Activated naive CD4-positive, alpha-beta T cell treated with anti-CD3 and anti-CD28 coated beads, Interleukin-2, amount 50 U/mL, for 24 hours (primary cell): ENCODE measurements around the gene C4B.
"Not testable (repeated sequence)": the region's sequence is repeated elsewhere in the genome, so short reads cannot be mapped to it uniquely, and the experiment has no call there.

Experiments
- H3K27ac Mint-ChIP-seq: one replicate; pipeline ENCODE4 v1.8.0; 2021; ENCODE audit warnings: mild to moderate bottlenecking, mixed read lengths
- H3K27me3 Mint-ChIP-seq: one replicate; pipeline ENCODE4 v1.8.0; 2021; ENCODE audit warnings: mixed read lengths
- H3K36me3 Mint-ChIP-seq: one replicate; pipeline ENCODE4 v1.8.0; 2021; ENCODE audit warnings: mixed read lengths
- H3K4me1 Mint-ChIP-seq: one replicate; pipeline ENCODE4 v1.8.0; 2021; ENCODE audit warnings: mixed read lengths
- H3K4me3 Mint-ChIP-seq: one replicate; pipeline ENCODE4 v1.8.0; 2021; ENCODE audit warnings: mild to moderate bottlenecking, mixed read lengths
- H3K9me3 Mint-ChIP-seq: one replicate; pipeline ENCODE4 v1.8.0; 2021; ENCODE audit warnings: mixed read lengths

The C4B gene

DNA sequence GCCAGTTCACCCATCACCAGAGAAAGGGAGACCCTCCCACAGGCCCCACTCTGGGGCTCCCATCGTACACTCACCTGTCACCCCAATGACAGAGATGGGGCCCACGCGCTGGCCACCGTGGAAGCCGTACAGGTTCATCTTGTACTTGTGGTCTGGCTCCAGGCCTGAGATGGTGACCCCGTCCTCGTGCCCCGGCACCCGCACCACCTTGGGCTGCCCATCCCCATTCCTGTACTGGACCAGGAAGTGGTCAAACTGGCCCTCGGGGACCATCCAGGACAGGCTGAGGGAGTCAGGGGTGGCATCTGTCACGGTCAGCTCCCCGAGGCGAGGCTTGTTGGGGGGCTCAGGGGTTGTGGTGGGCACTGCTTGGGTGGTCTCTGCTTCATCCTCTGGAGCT lies 38.7 kb downstream of the C4B start:
- H3K27ac Mint-ChIP-seq, H3K36me3 Mint-ChIP-seq, H3K4me1 Mint-ChIP-seq, H3K9me3 Mint-ChIP-seq, H3K27me3 Mint-ChIP-seq, H3K4me3 Mint-ChIP-seq: not testable (repeated sequence)

DNA sequence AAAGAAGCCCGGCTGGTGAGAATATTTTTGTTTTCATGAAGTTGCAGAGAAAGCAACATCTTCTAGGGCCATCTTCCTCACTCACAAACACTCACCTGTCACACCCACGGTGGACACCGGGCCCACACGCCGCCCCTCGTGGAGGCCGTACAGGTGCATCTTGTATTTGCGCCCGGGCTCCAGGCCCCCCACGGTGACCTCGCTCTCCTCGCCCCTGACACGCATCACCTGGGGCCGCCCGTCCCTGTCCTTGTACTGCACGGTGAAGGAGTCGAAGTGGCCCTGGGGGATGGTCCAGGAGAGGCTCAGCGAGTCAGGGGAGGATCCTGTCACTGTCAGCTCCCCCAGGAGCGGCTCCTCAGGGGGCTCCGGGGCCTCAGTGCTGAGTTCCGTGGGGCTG lies 41.2 kb downstream of the C4B start:
- not testable (repeated sequence) for H3K36me3 Mint-ChIP-seq, H3K4me3 Mint-ChIP-seq, H3K27ac Mint-ChIP-seq

DNA sequence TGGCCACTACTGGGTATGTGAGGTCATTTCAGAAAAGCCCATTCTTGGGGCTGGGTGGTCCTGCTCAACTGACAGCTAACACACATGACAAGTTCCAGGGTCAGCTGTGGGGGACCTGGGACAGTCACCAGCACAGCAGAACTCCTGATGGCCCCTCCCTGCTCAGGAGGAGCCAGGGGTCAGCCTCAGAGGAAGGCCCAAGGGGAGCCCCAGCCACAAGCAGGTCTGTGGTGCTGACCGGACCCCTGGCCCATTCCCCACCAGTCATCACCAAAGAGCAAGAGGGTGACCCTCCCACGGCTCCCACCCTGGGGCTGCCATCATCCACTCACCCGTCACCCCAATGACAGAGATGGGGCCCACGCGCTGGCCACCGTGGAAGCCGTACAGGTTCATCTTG lies 41.7 kb downstream of the C4B start:
- no peaks in the 10 kb centered on the region for H3K4me1 Mint-ChIP-seq
- peaks cover 1% of the 10 kb centered on the region for H3K36me3 Mint-ChIP-seq
- no peaks in the 10 kb centered on the region for H3K9me3 Mint-ChIP-seq
- H3K4me3 Mint-ChIP-seq = no peak overlapping the region
- H3K27ac Mint-ChIP-seq = no peak overlapping the region
- no peaks in the 10 kb centered on the region for H3K27me3 Mint-ChIP-seq

More for the DNA sequence above, 41.2 kb downstream of the C4B start:
- not testable (repeated sequence) for H3K9me3 Mint-ChIP-seq, H3K4me1 Mint-ChIP-seq, H3K27me3 Mint-ChIP-seq

DNA sequence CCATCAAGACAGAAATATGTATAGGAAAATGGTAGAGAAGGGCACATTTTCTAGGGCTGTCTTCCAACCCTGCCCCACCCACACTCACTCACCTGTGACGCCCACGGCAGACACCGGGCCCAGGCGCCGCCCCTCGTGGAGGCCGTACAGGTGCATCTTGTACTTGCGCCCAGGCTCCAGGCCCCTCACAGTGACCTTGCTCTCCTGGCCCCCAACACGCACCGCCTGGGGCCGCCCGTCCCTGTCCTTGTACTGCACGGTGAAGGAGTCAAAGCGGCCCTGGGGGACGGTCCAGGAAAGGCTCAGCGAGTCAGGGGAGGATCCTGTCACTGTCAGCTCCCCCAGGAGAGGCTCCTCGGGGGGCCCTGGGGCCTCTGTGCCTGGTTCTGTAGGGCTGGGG lies 43.4 kb downstream of the C4B start:
- no peaks in the 10 kb centered on the region for H3K4me1 Mint-ChIP-seq
- H3K4me3 Mint-ChIP-seq = no peak overlapping the region
- no peaks in the 10 kb centered on the region for H3K27me3 Mint-ChIP-seq
- no peaks in the 10 kb centered on the region for H3K9me3 Mint-ChIP-seq
- H3K27ac Mint-ChIP-seq = no peak overlapping the region
- H3K36me3 Mint-ChIP-seq = no peaks in the 10 kb centered on the region

DNA sequence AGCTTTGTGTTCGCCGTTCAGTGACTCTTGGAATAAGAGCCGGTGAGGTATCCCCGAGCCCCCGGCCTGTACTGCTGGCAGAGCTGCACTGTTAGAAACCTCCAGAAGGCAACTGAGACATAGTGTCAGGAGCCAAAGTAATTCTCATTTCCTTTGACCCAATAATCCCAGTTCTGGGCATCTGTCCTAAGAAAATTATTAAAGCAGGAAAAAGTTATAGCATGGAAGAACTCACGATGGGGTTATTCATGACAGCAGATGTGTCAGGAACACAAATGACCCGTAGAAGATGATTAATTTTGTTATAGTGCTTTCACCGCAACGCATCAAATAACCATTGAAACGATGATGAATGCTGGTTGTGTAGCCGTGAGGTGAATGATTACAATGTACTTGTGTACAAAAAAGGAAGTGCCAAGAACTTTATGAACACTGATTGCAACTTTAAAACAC lies 43.9 kb downstream of the C4B start:
- H3K27me3 Mint-ChIP-seq = no peaks in the 10 kb centered on the region
- H3K4me1 Mint-ChIP-seq = no peaks in the 10 kb centered on the region
- H3K9me3 Mint-ChIP-seq = no peaks in the 10 kb centered on the region
- H3K27ac Mint-ChIP-seq = no peak overlapping the region
- H3K36me3 Mint-ChIP-seq = no peaks in the 10 kb centered on the region
- H3K4me3 Mint-ChIP-seq = no peak overlapping the region

DNA sequence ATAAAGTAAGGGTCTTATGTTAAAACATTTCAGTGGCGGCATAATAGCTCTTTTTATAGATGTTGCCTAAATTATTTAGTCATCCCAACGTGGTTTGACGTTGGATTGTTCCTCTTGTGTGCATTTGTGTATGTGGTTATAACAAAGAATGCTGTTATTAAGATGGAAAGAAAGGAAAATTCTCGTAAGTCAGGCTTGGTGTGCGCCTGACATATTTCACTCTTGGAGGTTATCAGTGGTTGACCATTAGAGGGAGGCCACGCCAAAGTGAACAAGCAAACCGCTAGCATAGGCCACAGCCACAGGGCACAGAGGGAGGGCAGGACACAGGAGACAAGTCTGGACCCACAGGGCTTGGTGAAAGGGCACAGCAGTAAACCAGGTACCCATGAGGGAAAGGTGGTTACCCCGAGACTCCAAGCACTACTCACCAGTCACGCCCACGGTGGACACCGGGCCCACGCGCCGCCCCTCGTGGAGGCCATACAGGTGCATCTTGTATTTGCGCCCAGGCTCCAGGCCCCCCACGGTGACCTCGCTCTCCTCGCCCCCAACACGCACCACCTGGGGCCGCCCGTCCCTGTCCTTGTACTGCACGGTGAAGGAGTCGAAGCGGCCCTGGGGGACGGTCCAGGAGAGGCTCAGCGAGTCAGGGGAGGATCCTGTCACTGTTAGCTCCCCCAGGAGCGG lies 46.5 kb downstream of the C4B start:
- H3K9me3 Mint-ChIP-seq = no peaks in the 10 kb centered on the region
- H3K4me1 Mint-ChIP-seq = no peaks in the 10 kb centered on the region
- no peaks in the 10 kb centered on the region for H3K27me3 Mint-ChIP-seq
- no peak overlapping the region for H3K4me3 Mint-ChIP-seq
- H3K27ac Mint-ChIP-seq = no peak overlapping the region
- no peaks in the 10 kb centered on the region for H3K36me3 Mint-ChIP-seq

DNA sequence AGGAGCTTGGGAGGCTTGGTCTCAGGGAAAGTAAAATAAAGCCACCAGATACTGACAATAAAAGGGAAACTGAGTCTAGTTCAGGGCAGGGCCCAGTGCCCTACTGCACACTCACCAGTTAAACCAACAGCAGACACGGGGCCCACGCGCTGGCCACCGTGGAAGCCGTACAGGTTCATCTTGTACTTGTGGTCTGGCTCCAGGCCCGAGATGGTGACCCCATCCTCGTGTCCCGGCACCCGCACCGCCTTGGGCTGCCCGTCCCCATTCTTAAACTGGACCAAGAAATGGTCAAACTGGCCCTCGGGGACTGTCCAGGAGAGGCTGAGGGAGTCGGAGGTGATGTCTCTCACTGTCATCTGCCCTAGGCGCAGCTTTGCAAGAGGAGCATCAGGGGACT lies 50.1 kb downstream of the C4B start:
- H3K36me3 Mint-ChIP-seq = no peaks in the 10 kb centered on the region
- H3K4me3 Mint-ChIP-seq = no peak overlapping the region
- H3K9me3 Mint-ChIP-seq = no peaks in the 10 kb centered on the region
- no peaks in the 10 kb centered on the region for H3K4me1 Mint-ChIP-seq
- H3K27me3 Mint-ChIP-seq = no peaks in the 10 kb centered on the region
- no peak overlapping the region for H3K27ac Mint-ChIP-seq

DNA sequence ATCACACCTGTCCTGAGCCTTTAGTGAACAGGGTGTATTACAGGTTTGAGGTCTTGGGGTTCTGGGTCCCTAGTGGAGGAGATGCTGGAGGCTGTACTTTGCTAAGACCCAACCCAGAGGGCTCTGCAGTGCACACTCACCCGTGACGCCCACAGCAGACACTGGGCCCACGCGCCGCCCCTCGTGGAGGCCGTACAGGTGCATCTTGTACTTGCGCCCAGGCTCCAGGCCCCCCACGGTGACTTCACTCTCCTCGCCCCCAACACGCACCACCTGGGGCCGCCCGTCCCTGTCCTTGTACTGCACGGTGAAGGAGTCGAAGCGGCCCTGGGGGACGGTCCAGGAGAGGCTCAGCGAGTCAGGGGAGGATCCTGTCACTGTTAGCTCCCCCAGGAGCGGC lies 52.9 kb downstream of the C4B start:
- H3K9me3 Mint-ChIP-seq, H3K36me3 Mint-ChIP-seq, H3K4me1 Mint-ChIP-seq, H3K27ac Mint-ChIP-seq, H3K4me3 Mint-ChIP-seq, H3K27me3 Mint-ChIP-seq: not testable (repeated sequence)

DNA sequence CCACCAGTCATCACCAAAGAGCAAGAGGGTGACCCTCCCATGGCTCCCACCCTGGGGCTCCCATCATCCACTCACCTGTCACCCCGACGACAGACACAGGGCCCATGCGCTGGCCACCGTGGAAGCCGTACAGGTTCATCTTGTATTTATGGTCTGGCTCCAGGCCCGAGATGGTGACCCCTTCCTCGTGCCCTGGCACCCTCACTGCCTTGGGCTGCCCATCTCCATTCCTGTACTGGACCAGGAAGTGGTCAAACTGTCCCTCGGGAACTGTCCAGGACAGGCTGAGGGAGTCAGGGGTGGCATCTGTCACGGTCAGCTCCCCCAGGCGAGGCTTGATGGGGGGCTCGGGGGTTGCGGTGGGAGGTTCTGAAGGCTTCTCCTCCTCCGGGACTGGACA lies 53.7 kb downstream of the C4B start:
- H3K27me3 Mint-ChIP-seq, H3K36me3 Mint-ChIP-seq, H3K9me3 Mint-ChIP-seq, H3K4me1 Mint-ChIP-seq, H3K27ac Mint-ChIP-seq, H3K4me3 Mint-ChIP-seq: not testable (repeated sequence)

DNA sequence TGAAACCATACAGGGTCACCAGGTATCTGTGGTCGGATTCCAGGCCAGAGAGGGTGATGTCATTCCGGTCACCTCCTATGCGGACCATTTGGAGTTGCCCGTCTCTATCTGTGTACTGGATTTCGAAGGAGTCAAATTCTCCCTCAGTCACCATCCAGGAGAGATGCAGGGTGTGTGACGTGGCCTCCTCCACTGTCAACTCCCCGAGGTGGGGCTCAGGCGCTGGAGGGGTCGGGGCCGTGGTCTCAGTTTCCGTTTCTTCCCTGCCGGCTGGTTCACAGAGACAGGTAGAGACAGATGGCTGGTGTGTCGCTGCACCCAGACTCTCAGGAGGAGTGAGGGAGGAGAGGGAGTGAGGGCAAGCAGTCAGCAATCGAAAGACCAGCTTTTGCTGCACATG lies 54.3 kb downstream of the C4B start:
- no peak overlapping the region for H3K27ac Mint-ChIP-seq
- H3K36me3 Mint-ChIP-seq = no peaks in the 10 kb centered on the region
- no peak overlapping the region for H3K4me3 Mint-ChIP-seq
- no peaks in the 10 kb centered on the region for H3K9me3 Mint-ChIP-seq
- H3K27me3 Mint-ChIP-seq = no peaks in the 10 kb centered on the region
- H3K4me1 Mint-ChIP-seq = no peaks in the 10 kb centered on the region

DNA sequence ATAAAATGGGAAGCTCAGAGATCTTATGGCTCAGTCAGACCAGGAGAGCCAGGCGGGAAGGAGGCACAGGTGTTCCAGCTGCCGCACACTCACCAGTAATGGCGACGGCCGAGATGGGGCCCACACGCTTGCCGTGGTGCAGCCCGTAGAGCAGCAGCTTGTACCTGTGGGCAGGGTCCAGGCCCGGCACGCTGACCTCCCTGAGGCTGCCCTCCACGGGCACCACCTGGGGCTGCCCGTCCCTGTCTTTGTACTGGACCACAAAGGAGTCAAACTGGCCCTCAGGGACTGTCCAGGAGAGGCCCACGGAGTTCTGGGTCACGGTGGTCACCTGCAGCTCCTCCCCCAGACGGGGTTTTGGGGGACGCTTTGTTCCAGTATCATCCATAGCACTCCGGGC lies 54.9 kb downstream of the C4B start:
- Mint-ChIP-seq H3K36me3 (no peaks in the 10 kb centered on the region), H3K27me3 (no peaks in the 10 kb centered on the region), H3K27ac (no peak overlapping the region)

DNA sequence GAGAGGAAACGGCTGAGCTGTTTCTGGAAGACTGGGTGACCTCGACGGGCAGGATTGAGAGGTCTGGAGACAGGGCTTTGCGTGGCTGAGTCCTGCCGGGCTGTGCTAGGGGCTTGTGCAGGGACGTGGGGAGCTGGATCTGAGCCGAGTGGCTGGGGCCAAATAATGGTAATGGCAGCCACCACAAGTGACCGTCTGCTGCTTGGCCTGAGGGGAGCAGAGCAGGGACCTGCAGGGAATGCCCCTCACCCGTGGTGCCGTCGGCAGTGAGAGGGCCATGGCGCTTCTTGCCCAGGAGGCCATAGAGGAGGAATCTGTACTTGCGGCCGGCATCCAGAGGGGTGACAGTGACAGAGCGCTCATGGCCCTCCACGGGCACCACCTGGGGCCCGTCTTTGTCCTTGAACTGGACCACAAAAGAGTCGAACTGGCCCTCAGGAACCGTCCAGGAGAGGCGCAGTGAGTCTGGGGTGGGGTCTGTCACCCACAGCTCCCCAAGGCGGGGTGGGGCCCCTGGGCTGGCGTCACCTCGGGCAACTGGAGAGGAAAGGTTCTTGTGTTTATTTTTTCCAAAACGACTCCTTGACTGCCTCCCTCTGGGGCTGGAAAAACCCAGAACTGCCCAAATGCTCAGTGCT lies 55.4 kb downstream of the C4B start:
- Mint-ChIP-seq H3K9me3 (no peaks in the 10 kb centered on the region), H3K36me3 (no peaks in the 10 kb centered on the region), H3K4me3 (no peak overlapping the region), H3K27ac (no peak overlapping the region), H3K27me3 (no peaks in the 10 kb centered on the region), H3K4me1 (no peaks in the 10 kb centered on the region)

More for the DNA sequence above, 54.9 kb downstream of the C4B start:
- Mint-ChIP-seq H3K9me3 (no peaks in the 10 kb centered on the region), H3K4me1 (no peaks in the 10 kb centered on the region), H3K4me3 (no peak overlapping the region)

DNA sequence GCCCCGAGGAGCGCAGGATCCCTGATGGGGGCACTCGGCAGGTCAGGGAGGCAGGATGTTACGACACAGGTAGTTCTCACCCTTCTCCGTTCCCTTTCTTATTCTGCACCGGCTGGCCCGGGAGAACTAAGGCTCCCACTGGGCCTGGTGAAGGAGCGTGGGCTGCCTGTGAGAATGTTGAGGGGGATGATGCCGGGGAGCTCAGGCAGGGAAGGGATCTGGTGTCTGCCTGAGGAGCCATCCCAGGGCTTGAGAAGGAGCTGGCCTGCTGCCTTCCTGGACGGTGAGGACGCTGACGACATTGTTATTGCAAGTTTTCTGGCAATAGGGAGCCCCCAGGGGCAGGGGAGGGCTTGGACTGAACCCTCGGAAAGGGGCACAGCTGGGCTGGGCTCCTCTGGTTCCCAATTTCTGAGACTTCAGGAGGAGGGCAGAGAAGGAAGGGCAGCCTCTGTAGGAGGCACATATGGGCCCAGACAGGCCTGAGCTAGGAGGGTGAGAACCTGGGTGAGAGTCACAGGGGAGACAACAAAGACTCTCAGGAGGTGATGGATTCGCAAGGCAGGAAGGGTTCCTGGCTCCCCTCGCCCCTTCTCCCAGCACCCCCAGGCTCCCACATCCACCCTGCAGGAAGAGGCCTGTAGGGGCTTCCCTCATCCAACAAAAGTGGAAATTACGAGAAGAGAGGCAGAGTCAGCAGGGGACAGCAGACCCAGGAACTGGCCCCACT lies 56.4 kb downstream of the C4B start:
- Mint-ChIP-seq H3K4me1 (no peaks in the 10 kb centered on the region), H3K27me3 (no peaks in the 10 kb centered on the region), H3K27ac (no peak overlapping the region), H3K9me3 (no peaks in the 10 kb centered on the region), H3K36me3 (no peaks in the 10 kb centered on the region), H3K4me3 (no peak overlapping the region)

DNA sequence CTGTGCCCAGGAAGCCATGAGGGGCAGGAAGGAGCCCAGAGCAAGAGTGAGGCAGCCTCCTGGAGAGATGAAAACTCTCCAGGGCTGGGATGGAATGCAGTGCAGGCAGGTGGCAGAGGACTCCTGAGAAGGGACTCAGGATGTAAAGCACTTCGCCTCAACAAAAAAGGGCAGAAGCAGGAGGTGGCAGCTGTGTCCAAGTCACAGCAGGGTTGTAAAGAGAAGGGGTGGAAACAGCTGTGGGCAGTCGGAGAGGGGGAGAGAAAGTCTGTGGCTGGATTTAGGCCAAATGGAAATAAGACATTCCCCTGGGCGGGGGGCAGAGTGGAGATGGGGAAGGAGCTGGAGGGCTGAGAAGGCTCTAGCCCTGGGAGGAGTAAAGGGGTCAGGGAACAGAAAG lies 58.5 kb downstream of the C4B start:
- Mint-ChIP-seq H3K27ac (no peak overlapping the region), H3K36me3 (no peaks in the 10 kb centered on the region), H3K4me1 (no peaks in the 10 kb centered on the region), H3K4me3 (no peak overlapping the region), H3K9me3 (no peaks in the 10 kb centered on the region), H3K27me3 (no peaks in the 10 kb centered on the region)

DNA sequence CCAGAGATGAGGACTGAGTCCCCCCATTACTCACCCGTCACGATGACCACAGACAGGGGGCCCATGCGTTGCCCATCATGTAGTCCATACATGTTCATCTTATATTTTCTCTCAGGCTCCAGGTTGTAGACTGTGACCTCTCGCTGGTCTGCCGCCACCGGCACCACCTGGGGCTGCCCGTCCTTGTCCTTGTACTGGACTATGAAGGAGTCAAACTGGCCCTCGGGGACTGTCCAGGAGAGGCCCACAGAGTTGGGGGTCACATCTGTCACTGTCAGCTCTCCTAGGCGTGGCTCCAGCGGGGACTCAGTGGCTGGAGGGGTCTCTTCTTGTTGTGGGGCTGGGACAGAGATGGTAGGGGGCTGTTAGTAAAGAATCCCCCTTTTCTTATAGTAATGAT lies 59.0 kb downstream of the C4B start:
- H3K36me3 Mint-ChIP-seq = no peaks in the 10 kb centered on the region
- H3K27me3 Mint-ChIP-seq = no peaks in the 10 kb centered on the region
- no peaks in the 10 kb centered on the region for H3K4me1 Mint-ChIP-seq
- H3K4me3 Mint-ChIP-seq = no peak overlapping the region
- H3K27ac Mint-ChIP-seq = no peak overlapping the region
- H3K9me3 Mint-ChIP-seq = no peaks in the 10 kb centered on the region

DNA sequence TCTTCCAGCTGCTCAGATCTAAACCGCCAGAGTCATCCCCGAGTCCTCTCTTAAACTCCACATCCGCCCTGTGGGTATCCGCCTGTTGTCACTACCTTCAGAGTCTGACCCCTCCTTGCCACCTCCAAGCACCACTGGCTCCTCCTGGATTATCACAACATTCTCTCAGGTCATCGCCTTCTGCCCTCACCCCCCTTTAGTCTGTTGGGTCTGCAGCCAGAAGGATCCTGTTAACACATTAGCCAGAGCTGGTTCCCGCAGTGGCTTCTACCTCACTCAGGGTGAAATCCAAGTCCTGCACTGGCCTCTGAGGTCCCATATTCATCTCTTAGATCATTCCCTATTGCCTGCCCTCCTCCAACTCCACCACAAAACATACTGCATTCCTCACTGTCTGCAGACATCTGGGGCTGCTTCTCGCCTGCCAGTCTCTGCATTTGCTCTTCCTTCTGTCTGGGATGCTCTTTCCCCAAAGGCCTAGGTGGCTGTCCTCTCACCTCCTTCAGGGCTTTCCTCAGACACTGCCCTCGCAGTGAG lies 60.5 kb downstream of the C4B start:
- Mint-ChIP-seq H3K36me3 (no peaks in the 10 kb centered on the region), H3K4me1 (no peaks in the 10 kb centered on the region), H3K9me3 (no peaks in the 10 kb centered on the region), H3K27me3 (no peaks in the 10 kb centered on the region), H3K27ac (no peak overlapping the region), H3K4me3 (no peak overlapping the region)
